Activated gamma-delta T cell treated with anti-CD3 and anti-CD28 coated beads, Interleukin-2, amount 50 U/mL, for 16 hours (primary cell): ENCODE data around the gene FLOT2.
"Not testable (repeated sequence)": the region's sequence is repeated elsewhere in the genome, so short reads cannot be mapped to it uniquely, and the experiment has no call there.

Experiments used
- DNase-seq: peaks from one replicate; pipeline ENCODE4 v3.0.0-alpha.2; 2020; ENCODE audit warnings: low read depth

The FLOT2 gene

DNA sequence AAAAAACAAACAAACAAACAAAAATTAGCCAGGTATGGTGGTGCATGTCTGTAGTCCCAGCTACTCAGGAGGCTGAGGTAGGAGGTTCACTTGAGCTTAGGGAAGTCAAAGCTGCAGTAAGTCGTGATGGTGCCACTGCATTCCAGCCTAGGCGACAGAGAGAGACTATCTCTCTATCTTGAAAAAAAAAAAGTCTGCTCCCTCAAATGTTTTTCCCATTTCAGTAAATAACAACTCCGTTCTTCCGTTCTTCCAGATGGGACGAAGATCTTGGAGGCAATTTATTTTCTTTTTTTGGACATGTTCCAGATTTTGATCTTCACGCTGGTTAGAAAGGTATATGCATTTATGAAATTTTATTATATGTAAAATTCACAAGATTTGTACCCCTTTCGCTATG, 23.7 kb downstream of the FLOT2 start:
- DNase-seq, result no peak

DNA sequence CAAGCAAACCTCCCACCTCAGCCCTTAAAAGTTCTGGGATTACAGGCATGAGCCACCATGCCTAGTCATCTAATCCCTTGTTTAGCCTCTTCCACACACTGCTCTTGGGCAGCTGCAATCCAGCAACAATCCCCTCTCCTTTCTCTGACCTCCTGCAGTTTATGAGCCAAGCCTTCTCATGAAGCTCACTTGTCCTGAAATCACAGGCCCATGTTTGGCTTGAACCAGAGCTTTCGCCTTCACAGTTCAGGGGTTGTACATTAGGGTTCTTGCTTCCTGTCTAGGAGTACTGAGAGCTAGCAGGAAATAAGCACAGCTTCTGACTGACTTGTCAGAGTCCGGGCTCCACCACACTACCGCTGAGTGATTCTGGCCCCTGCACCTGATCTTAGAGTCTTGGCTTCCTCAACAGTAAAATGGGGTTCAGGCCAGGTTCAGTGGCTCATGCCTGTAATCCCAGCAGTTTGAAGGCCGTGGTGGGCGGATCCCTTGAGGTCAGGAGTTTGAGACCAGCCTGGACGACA, 26.4 kb downstream of the FLOT2 start:
- DNase-seq, result no peak

DNA sequence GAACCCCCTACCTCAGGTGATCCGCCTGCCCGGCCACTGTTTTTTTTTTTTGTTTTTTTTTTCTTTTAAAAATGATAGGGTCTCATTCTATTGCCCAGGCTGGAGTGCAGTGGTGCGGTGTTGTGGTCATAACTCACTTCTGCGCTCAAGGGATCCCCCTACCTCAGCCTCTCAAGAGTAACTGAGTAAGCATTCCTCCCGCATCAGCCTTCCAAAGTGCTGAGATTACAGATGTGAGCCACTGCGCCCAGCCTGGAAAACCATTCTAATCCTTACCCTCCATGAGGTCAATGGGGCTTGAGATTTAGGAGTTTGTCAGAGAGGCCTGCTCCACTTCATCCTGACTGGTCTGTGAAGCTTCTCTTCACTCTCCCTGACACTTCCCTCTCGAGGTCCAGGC, 30.3 kb downstream of the FLOT2 start:
- no peak for DNase-seq

DNA sequence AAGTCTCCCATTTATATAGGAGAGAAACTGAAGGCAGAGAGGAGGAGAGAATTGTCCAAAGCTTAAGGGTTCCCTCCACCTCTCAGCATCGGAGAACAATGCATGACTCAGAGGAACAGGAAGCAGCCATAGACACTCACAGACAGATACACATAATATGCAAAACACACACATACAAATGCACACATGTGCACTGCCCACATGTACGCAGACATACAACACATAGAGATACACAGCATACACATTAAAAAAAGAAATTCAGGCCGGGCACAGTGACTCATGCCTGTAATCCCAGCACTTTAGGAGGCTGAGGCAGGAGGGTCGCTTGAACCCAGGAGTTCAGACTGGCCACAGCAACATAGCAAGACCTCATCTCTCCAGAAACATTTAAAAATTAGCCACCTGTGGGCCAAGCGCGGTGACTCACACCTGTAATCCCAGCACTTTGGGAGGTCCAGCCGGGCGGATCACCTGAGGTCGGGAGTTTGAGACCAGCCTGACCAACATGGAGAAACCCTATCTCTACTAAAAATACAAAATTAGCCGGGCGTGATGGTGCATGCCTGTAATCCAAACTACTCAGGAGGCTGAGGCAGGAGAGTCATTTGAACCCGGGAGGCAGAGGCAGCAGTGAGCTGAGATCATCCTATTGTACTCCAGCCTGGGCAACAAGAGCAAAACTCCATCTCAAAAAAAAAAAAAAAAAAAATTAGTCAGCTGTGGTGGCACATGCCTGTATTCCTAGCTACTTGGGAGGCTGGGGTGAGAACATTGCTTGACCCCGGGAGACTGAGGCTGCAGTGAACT, 31.4 kb downstream of the FLOT2 start:
- DNase-seq, result no peak

DNA sequence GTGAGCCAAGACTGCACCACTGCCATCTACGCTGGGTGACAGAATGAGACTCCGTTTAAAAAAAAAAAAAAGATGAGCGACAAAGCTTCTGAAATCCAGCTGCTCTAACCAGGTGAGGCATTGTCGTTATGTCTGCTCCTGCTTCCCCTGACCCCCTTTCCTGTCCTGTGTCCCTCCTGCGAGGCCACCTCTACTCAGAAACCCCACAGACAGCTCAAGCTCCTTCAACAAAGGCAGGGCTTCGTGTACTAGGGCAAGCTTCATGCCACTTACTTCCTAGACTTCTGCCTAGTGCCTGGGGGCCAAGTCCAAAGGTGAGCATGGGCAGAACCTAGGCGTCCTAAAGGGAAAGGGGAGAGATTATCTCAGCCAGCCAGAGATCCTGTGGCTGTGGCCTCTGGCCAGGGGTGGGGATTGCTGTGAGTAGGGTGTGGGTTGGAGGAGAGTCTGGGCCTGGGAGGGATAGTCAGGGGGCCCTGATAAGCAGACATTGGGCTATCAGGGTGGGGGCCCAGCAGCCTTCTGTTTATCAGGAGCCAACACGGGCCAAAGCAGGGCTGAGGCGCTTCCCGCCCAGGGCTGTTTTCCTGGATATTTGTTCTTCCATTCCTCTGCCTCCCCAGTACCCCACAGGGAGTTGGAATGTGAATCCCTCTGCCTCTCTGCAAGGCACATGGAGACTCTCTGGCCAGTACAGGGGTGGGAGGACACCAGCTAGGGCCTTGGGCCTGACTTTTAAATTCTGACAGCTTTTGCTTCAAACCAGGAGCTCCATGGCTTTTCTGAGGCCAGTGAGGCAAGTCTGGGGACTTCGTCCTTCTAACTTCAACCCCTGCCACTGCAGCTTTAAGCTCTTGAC, 32.3 kb downstream of the FLOT2 start:
- no peak for DNase-seq

DNA sequence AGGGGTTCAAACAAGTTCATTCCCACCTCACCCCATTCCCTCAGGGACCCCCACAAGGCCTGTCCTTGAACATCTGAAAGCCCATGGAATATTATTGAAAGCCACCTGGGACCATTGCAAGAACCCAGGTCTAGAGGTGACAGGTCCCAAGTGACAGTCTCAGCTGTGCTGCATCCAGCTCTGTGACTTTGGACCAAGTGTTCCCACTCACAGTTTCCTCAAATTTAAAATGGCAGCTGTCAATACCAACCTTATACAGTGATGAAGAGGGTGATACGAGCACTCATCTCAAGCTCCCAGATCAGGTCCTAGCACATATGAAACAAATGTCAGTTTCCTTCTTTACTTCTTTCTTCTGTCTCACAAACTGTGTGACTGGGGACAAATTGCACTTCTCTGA, 33.6 kb downstream of the FLOT2 start:
- DNase-seq, result no peak

DNA sequence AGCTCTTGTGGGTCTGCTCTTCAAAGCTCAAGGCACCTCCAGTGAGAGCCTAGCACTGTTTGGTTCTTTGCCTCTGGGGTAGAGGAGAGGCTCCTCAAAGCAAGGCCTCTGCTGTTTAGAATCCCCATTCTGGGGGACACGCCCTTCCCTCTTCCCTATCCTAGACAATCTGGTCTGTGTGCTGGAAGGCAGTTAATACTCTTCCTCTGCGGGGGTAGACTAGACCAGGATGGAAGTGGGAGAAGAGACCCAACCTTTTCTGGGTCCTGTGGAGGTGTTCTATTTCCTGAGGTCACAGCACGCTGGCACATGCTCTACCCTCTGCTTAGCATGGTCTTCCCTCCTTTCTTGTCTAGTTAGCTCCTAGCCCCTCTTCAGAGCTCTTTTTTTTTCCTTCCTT, 35.0 kb downstream of the FLOT2 start:
- DNase-seq, result no peak

DNA sequence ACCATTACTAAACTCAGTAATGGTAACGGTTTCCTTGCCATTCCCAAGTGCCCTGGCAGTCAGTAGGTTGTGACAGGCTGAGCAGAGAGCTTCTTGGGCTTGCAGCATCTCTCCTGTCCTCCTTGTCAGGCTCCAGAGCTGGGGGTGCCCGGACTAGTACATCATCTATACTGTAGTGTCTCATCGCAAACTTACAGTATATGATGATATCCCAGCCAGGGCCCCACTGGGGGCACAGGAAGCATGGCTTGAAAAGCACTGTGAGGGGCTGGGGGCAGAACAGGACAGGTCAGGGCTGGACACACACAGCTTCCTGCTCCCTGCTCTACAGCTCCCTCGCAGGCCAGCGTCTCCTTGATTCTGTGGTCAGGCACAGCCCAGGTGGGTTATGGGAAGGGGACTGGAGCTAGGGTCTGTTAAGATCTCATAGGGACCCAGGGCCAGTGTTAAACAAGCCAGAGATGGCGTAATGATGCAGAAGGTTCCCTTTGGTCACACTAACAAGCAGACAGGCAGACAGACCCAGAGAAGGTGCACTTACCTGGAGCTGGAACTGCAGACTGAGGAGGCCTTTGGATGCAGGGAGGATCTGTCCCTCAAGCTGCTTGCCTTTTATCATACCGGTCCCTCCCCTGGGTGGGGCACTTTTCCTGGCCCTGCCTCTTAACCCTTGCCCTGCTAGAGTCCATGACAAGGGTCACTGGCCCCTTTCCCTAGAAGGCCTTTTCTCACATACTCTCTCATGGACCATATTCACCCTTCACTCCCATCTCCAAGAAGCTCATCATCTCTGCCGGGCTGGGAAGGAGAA, 35.9 kb downstream of the FLOT2 start:
- DNase-seq, result no peak

DNA sequence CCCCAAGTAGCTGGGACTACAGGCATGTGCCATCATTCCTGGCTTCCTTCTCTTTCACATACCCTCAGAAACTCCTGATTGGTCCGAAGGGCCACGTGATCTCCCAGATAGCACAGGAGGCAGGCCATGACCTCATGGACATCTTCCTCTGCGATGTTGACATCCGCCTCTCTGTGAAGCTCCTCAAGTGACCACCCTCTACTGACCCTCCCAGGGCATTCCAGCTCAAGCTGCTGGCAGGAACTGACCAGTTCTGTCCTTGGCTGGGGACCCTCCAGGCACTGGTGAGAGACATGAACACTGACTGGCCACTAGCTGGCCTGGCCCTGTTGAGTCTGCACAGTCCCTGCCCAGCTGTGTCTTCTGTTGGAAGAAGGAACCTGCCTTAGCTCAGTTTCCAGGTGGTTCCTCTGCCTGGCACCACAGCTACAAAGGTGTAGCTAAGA, 37.1 kb downstream of the FLOT2 start:
- DNase-seq, result no peak

DNA sequence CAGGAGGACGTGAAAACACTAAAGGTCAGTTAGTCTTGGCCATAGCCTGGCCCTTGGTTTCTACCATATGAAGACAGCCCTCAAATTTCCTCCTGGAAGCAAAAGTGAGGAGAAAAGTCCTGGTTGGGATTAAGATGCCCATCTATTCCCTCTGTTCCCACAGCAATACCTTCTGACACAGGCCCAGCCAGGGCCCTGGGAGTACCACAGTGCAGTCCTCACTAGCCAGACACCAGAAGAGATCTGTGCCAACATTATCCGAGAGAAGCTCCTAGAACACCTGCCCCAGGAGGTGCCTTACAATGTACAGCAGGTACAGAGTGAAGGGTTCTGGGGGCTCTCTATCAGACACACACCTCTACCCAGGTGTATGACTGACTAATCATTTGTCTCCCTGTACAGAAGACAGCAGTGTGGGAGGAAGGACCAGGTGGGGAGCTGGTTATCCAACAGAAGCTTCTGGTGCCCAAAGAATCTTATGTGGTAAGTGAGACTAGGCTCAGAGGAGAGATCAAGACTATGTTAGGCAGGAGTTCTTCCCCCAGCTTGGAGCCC, 38.7 kb downstream of the FLOT2 start:
- no peak for DNase-seq

DNA sequence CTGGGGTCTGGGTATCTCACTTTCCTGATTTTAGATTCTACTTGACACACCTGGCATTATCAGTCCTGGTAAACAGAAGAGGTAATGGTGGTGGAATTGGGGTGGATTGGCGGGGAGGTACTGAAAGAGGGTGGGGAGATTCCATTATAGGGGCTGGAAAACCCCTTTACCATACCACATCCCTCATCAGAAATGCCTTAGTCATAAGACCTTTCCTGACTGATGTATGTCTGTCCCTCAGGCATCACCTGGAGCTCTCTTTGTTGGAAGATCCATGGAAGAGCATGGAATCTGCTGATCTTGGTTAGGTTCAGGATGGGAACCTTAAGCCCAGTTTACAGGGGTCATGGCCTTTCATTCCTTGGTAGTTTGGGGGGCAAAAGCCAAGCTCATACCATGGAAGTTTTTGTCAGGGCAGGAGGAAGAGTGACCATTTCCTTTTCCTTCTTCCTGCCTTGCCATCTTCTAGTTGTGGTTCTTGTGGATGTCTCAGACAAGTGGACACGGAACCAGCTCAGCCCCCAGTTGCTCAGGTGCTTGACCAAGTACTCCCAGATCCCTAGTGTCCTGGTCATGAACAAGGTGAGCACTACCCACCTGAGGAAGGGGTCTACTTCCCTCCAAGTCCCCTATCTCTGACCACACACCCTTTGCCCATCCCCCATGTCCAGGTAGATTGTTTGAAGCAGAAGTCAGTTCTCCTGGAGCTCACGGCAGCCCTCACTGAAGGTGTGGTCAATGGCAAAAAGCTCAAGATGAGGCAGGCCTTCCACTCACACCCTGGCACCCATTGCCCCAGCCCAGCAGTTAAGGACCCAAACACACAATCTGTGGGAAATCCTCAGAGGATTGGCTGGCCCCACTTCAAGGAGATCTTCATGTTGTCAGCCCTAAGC, 39.4 kb downstream of the FLOT2 start:
- DNase-seq, result no peak

DNA sequence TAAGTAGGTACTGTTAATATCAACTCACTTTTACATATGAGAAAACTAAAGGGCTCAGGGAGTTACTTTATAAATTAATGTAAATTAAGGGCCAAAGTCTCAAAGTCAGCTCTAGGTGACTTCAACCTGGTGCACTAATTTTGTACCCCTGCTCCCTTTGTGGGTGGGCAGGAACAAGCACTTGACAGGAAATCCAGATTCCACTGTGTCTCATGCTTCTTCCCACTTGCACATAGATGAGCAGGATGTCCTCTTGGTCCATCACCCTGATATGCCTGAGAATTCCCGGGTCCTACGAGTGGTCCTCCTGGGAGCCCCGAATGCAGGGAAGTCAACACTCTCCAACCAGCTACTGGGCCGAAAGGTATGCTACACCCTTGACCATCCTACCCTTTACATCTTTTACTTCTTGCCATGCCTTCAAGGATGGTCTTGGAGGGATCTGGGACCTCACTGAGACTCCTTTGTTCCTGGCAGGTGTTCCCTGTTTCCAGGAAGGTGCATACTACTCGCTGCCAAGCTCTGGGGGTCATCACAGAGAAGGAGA, 41.4 kb downstream of the FLOT2 start:
- DNase-seq, result no peak

DNA sequence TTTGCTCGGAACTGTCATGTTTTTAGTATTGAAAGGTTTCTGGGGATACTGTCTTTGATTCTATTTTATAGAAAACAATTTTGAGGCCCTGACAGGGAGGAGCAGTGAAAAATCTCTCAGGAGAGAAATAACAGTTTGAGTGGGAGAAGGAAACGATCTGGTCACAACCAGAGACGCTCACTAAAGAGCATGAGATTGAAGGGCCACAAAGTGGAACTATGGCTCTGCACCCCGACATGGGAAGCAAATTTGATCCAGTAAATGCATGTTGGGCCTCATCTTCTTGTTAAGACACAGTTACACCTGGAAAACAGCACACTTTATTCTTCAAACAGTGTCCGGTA, 42.2 kb downstream of the FLOT2 start:
- no peak for DNase-seq

DNA sequence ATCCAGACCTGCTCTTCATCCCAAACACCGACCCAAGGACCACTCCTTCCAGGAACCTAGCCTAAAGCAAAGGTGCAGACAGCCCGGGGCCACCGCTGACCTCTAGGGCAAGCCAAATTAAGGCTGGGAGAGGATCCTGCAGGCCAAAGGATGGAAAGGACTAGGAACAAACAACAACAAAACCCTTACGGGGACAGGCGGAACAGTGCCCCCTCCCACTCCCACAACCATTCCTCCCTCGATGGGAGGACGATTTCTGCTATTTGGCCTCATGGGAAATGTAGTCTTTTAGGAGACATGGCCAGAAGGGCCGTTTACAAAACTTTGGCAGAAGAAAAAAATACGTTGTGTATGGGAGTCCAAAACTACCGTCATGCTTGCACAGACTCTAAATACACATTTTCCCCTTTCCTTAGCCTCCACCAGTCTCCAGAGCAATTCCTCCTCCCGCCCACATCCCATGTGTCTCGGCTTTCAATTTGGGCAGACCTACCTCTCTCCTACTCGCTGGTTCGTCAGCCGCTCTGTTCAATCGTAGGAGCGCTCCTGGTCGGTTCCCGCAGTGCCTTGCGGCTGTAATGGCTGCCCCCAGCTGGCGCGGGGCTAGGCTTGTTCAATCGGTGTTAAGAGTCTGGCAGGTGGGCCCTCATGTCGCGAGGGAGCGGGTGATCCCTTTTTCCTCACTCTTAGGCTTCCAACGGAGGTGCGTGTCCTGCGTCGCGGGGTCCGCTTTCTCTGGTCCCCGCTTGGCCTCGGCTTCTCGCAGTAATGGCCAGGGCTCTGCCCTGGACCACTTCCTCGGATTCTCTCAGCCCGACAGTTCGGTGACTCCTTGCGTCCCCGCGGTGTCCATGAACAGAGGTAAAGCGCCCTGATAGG, 42.8 kb downstream of the FLOT2 start, which contains the start of gene ERAL1:
ERAL1 (plus strand) TSS at position 560 of the 879 bp plus-strand sequence; CDS start at position 579, 19 bp downstream.
- DNase-seq, result peak; percentile 66

DNA sequence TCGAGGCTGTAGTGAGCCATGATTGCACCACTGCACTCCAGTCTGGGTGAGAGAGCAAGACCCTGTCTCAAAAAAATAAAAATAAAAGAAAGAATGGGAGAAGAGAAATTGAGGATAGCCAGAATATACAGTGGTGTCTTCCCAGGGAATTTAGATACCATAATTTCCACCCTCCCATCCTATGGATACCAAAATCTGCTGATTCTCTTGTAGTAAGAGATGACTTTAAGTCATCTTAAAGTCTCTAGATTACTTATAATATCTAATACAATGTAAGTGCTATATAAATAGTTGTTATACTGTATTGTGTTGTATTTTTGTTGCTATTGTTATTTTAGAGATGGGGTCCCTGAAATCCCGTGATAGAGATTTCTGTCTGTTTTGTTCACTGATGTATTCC, 44.2 kb downstream of the FLOT2 start:
- no peak for DNase-seq

DNA sequence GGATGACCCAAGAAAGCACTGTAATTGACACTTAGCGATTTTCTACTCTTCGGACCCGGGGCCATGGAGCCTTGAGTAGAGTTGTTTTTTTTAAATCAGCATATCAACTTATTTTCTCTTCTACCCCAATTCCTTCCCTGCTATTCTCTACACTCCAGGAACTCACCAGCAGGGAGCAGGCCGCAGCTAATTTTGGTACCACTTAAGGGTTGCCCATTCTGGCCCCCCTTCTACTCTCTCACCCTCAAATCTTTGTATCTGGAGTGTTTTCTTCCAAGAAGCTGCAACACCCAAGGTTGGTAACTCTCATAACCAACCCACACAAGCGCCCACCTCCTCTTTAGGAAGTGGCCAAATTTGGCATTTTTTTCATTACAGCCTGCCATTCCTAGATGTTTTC, 48.3 kb downstream of the FLOT2 start:
- no peak for DNase-seq

DNA sequence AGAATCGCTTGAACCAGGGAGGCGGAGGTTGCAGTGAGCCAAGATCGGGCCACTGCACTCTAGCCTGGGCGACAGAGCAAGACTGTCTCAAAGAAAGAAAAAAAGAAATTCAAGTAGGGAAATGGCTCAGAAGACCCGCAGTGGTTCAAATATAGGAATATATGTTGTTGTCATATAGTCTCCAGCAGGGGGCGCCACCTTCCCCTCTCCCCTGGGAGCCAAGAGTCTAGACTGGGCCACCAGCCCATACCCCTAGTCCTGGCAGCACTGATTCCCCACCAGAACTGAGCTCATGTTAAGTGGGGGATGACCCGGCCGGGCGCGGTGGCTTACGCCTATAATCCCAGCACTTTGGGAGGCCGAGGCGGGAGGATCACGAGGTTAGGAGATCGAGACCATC, 48.9 kb downstream of the FLOT2 start:
- DNase-seq, result peak; percentile 31

DNA sequence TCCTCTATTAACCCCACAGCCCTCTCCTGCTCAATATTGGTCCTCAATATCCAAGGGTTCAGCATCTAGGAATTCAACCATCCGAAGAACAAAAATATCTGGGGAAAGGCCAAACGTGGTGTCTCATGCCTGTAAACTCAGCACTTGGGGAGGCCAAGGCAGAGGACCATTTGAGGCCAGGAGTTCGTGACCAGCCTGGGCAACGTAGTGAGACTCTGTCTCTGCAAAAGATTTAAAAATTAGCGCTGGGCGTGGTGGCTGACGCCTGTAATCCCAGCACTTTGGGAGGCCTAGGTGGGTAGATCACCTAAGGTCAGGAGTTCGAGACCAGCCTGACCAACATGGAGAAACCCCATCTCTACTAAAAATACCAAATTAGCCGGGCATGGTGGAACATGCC, 50.8 kb downstream of the FLOT2 start:
- not testable (repeated sequence) for DNase-seq

DNA sequence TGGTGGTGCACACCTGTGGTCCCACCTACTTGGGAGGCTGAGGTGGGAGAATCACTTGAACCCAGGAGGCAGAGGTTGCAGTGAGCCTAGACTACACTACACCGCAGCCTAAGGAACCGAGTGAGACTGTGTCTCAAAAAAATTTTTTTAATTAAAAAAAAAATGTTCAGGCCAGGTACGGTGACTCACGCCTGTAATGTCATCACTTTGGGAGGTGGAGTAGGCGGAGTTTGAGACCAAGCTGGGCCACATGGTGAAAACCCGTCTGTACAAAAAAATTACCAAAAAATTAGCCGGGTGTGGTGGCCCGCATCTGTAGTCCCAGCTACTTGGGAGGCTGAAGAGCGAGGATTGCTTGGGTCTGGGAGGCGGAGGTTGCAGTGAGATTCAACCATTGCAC, 51.3 kb downstream of the FLOT2 start:
- no peak for DNase-seq

DNA sequence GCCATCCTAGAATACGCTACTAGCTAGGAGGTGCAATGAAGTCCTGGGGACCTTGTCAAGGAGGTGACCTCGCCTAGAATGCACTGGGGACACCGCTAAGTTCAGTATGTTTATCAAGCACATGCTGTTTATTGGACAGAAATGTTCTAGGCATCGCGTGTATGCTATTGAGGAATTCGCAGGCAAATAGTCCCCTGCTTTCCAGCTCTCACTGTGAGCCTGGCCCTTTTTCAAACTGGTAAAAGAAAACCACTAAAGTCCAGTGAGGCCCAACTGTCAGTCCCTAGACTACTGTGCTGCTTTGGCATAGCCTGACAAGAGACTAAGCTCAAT, 53.8 kb downstream of the FLOT2 start:
- no peak for DNase-seq
